ENCODE results near the gene SCN2A. TPM values are rescaled to one million over a fixed set of nuclear protein-coding genes. Genes with fewer than 3 reads are reported as not detected.
A peak's percentile ranks its signal among the peaks of the same experiment; 100 is the strongest.
"Not testable (repeated sequence)": the region's sequence is repeated elsewhere in the genome, so short reads cannot be mapped to it uniquely, and the experiment has no call there.

Gene SCN2A
- total RNA-seq, 1 donor from 2014 or later = 0.16 TPM

- Mint-ChIP-seq H3K4me3 (no peak overlapping the region), H3K27ac (no peak overlapping the region), H3K9me3 (no peaks in the 10 kb centered on the region), H3K36me3 (ENCODE audit: low read depth) (no peaks in the 10 kb centered on the region), H3K27me3 (no peaks in the 10 kb centered on the region), H3K4me1 (no peaks in the 10 kb centered on the region)
- DNase-seq (no peak), ATAC-seq (ENCODE audit: low read depth) (no peak)
- intact Hi-C loops (cut with micrococcal nuclease) = loop anchor here (5.0 kb wide), 1 partner anchor 315 kb away; no protein-coding TSS in a partner anchor
- TF ChIP-seq CTCF (IDR thresholded peaks at IDR 0.05) = no peak
- ChIA-PET CTCF (no interaction called here), POLR2A (no interaction called here)
Measured at GRCh38 chr2:165307317-165307716, 68.1 kb downstream of the SCN2A start.

GRCh38 chr2:165311949-165312348 is 72.7 kb downstream of the SCN2A start:
- no peak for ATAC-seq (ENCODE audit: low read depth)
- H3K9me3 Mint-ChIP-seq = no peaks in the 10 kb centered on the region
- no peaks in the 10 kb centered on the region for H3K4me1 Mint-ChIP-seq
- ChIA-PET CTCF (no interaction called here), POLR2A (no interaction called here)
- no peaks in the 10 kb centered on the region for H3K36me3 Mint-ChIP-seq (ENCODE audit: low read depth)
- intact Hi-C loops (cut with micrococcal nuclease) = no loop called here
- no peak for DNase-seq
- H3K27ac Mint-ChIP-seq = no peak overlapping the region
- no peak for TF ChIP-seq CTCF (IDR thresholded peaks at IDR 0.05)
- H3K4me3 Mint-ChIP-seq = no peak overlapping the region
- peaks cover 5% of the 10 kb centered on the region for H3K27me3 Mint-ChIP-seq

GRCh38 chr2:165312999-165313398 is 73.8 kb downstream of the SCN2A start:
- no peak for TF ChIP-seq CTCF (IDR thresholded peaks at IDR 0.05)
- Mint-ChIP-seq H3K36me3 (ENCODE audit: low read depth) (no peaks in the 10 kb centered on the region), H3K4me3 (no peak overlapping the region), H3K27ac (no peak overlapping the region), H3K27me3 (peaks cover 5% of the 10 kb centered on the region), H3K9me3 (no peaks in the 10 kb centered on the region), H3K4me1 (no peaks in the 10 kb centered on the region)
- CTCF ChIA-PET = no interaction called here
- ATAC-seq (ENCODE audit: low read depth) (no peak), DNase-seq (no peak)
- POLR2A ChIA-PET = no interaction called here
- intact Hi-C loops (cut with micrococcal nuclease) = no loop called here

- TF ChIP-seq CTCF (IDR thresholded peaks at IDR 0.05) = no peak
- ATAC-seq (ENCODE audit: low read depth) = no peak
- Mint-ChIP-seq H3K4me3 (no peak overlapping the region), H3K4me1 (no peaks in the 10 kb centered on the region), H3K36me3 (ENCODE audit: low read depth) (no peaks in the 10 kb centered on the region), H3K9me3 (no peaks in the 10 kb centered on the region), H3K27me3 (peaks cover 5% of the 10 kb centered on the region), H3K27ac (no peak overlapping the region)
- intact Hi-C loops (cut with micrococcal nuclease) = no loop called here
- POLR2A ChIA-PET = no interaction called here
- CTCF ChIA-PET = no interaction called here
- no peak for DNase-seq
Measured at GRCh38 chr2:165313509-165313908, 74.3 kb downstream of the SCN2A start.

- Mint-ChIP-seq H3K9me3 (no peaks in the 10 kb centered on the region), H3K4me3 (no peak overlapping the region), H3K4me1 (peaks cover 6% of the 10 kb centered on the region), H3K27ac (no peak overlapping the region), H3K27me3 (no peaks in the 10 kb centered on the region), H3K36me3 (ENCODE audit: low read depth) (no peaks in the 10 kb centered on the region)
- ChIA-PET CTCF (no interaction called here), POLR2A (no interaction called here)
- peak; percentile 40 for ATAC-seq (ENCODE audit: low read depth)
- DNase-seq = no peak
- TF ChIP-seq CTCF (IDR thresholded peaks at IDR 0.05) = no peak
- intact Hi-C loops (cut with micrococcal nuclease) = no loop called here
Measured at GRCh38 chr2:165328272-165328671, 89.1 kb downstream of the SCN2A start.

GRCh38 chr2:165344276-165344675 is 105.1 kb downstream of the SCN2A start:
- H3K27me3 Mint-ChIP-seq; H3K4me1 Mint-ChIP-seq; ATAC-seq (ENCODE audit: low read depth); H3K27ac Mint-ChIP-seq; DNase-seq; H3K36me3 Mint-ChIP-seq (ENCODE audit: low read depth); POLR2A ChIA-PET; CTCF ChIA-PET; H3K4me3 Mint-ChIP-seq; H3K9me3 Mint-ChIP-seq; intact Hi-C loops (cut with micrococcal nuclease): not testable (repeated sequence)

Data from activated B cell treated with CpG ODN at 0.5 μM for 24 hours (primary cell).